GM12873 (cell line): Measurements from ENCODE around the gene DDO.

Experiments
- TF ChIP-seq, protein P1 (sequence below): IDR thresholded peaks from 2 replicates; pipeline ENCODE4 v1.5.1; 2012; ENCODE audit warnings: low read depth, mild to moderate bottlenecking, moderate library complexity, low read length, control low read depth; ENCODE audit not compliant: insufficient read depth; ENCODE audit errors: missing control alignments

The DDO gene

DNA sequence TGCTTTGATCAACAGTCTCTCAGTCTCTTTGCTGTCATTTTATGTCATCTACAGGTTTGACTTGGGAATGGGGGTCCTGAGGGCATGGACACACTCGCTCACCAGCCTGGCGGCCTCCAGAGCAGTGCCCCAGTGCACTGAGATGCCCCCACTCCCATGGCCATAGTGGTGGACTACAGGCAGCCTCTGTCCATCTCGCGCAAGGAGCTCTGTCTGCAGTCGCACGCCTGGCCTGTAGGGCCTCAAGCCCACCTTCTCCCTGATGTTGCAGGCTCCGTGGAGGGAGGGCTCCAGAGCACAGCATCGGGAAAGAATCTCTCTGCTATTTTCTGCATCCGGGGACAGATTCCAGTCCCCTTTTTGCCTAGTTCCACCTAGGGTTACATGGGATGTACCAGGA, 22.6 kb downstream of the DDO start:
- TF ChIP-seq, protein P1, sequence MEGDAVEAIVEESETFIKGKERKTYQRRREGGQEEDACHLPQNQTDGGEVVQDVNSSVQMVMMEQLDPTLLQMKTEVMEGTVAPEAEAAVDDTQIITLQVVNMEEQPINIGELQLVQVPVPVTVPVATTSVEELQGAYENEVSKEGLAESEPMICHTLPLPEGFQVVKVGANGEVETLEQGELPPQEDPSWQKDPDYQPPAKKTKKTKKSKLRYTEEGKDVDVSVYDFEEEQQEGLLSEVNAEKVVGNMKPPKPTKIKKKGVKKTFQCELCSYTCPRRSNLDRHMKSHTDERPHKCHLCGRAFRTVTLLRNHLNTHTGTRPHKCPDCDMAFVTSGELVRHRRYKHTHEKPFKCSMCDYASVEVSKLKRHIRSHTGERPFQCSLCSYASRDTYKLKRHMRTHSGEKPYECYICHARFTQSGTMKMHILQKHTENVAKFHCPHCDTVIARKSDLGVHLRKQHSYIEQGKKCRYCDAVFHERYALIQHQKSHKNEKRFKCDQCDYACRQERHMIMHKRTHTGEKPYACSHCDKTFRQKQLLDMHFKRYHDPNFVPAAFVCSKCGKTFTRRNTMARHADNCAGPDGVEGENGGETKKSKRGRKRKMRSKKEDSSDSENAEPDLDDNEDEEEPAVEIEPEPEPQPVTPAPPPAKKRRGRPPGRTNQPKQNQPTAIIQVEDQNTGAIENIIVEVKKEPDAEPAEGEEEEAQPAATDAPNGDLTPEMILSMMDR, result no peak

DNA sequence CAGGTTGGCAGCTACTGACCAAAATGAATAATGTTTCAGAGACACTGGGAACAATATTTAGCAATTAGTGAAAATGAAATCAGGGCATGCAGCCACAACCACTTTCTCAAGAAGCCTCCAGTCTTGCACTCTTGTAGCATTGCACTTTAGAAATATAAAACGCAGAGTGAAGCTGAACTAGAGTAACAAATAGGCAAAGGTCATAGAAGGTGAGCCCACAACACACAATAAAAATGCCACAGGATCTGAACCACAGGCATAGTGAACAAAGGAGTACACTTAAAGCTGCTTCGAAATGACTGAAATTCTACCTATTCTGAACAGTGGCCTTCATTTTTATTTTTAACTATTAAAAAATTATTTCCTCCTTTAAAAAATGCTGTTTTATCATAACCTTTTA, 25.0 kb downstream of the DDO start:
- TF ChIP-seq, protein P1, result no peak

DNA sequence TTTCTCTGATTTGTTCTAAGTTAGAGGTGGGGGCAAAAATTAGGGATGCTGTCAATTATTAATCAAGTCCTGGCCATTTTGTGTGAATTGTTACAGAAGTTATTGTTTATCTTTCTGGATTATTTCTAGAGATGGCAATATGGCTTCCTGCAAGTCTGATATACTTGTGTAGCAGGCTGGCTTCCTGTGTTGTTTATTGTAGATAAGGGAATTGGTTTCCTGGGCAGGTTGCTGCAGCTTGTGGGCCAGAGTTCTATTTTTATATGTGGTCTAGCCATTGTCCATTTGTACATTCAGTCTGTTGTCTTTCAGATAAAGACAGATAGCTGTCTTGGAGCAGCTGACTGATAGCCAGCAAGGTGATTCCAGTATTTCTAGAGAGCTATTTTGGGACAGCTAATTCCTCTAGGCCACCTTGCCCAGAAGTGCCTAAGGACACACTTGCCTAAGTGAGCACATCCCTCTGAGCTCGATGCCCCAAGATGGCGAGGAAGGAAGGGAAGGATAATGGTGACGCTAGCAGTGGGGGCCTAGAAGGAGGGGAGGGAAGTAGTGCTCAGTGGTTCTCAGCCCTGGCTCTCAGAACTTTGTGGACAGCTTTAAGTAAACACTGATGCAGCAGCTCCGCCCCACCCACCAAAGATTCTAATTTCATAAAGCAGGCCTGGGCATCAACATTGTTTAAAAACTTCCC, 25.5 kb downstream of the DDO start:
- TF ChIP-seq, protein P1, result no peak

DNA sequence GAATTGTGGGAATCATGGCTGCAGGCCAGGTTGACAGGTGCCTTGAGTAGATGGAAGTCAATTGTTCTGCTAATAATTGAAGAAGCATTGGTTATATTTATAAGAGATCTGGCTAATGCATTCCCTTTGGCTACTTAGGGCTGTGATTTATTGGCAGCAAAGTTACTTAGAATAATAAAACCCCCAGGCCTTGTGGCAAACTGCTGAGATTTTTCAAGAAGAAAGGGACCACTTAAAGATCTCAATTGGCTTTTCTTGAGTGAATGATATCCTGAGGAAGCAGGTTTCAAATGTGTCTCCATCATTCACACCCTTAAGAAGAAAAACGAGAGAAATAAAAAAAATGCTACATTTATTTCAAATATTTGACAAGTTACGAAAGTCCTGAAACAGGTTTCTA, 27.4 kb downstream of the DDO start:
- TF ChIP-seq, protein P1, result no peak

DNA sequence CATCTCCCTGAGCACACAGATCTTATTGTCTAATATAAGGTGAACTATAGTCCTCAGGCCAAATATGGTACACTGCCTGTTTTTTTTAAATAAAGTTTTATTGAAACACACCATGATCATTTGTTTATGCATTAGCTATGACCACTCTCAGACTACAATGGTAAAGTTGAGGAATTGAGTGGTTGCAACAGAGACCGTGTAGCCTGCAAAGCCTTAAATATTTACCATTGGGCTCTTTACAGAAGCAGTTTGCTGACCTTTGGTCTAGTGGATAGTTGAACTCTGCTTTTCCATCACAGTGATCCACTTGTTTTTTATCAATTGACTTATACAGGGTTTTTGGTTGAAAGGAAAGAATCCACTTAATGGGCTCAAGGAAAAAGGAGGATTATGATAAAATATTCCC, 29.9 kb downstream of the DDO start:
- TF ChIP-seq, protein P1, result no peak

DNA sequence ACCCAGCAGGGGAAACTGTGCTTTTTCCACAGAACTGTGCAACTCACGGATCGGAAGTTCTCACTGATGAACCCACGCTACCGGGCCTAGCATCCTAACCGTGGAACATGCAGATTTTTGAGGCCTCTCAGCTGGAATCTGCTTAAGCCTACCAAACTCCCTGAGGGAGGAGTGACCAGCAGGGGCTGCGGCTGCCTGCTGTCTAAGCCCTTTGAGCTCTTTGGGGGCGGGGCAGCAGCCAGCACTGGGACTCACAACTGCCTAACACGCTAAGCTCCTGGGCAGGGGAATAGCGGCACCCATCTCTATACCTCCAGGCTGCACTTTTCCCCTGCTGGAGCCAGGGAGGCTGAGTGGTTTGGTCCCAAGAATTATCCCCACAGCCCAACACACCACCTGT, 36.8 kb downstream of the DDO start:
- TF ChIP-seq, protein P1, result no peak

DNA sequence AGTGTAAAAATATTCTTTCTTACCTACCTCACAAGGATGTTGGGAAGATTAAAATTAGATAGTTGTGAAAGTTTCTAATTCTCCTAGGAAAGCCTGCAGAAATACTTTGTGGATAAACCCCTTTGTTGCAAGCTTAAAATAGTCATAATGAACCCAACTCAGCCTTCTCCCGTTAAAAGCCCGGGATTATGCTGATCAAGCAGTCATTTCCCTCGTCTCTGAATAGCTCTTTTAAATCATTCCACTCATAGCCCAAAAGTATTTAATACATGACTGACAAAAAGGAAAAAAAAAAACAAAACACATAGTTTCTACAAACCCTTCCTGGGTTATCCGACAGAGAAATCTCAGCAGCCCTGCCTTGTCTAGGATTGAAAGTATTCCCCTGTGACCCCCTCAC, 46.3 kb downstream of the DDO start:
- TF ChIP-seq, protein P1, result no peak

DNA sequence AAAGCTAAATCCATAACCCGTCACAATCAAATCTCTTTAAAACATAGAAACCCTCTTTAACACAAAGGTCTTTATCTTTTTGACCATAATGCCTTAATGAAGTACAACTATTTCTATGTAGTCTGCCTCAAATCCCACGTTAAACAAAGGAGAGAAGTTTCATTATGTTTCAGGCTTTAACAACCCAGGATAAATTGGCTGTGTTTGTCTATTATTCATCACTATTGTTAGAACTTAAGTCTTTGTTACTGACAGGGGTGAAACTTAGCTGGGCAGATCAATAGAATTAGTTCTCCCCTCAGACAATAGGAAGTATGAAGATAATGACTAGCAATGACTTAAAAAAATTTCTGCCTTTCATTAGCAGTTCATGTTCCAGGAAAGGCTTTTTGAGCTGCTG, 47.1 kb downstream of the DDO start:
- TF ChIP-seq, protein P1, result no peak
